HG02678 (cell line): ENCODE data around the gene RAX2.

Source experiments
- ATAC-seq: cut with Tn5 transposase; IDR thresholded peaks from one replicate; pipeline ENCODE4 v1.9.1; 2021; ENCODE audit warnings: mild to moderate bottlenecking, moderate library complexity; ENCODE audit not compliant: unreplicated experiment

RAX2 gene

GRCh38 chr19:3733549-3734309 is 38.3 kb downstream of the RAX2 start:
- no peak for ATAC-seq

DNA sequence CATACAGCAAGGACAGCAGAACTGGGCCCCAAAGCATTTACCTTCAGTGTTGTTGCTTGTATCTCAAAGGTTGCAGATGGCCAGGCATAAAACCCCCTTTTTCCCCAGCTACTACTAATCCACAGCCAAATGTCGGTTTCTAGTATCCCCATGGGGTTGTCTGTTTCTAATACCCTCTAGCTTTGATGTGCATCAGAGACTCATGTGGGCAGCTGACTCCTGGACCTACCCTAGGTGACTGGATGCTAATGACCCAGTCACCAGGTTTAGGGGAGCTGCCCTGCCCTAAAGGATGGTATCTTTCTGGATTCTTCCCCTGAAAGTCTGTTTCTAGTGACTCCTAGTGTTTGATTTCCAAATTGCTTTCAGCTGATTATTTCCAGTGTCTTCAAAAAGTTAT is 39.9 kb downstream of the RAX2 start:
- ATAC-seq: no peak

GRCh38 chr19:3730457-3730958 is 41.5 kb downstream of the RAX2 start:
- ATAC-seq: no peak

GRCh38 chr19:3725640-3726310 is 46.3 kb downstream of the RAX2 start:
- ATAC-seq: no peak

- ATAC-seq: no peak
Measured at GRCh38 chr19:3725121-3725520, 46.9 kb downstream of the RAX2 start.

GRCh38 chr19:3723883-3724282 is 48.1 kb downstream of the RAX2 start:
- ATAC-seq: no peak

GRCh38 chr19:3723110-3723488 is 48.9 kb downstream of the RAX2 start:
- ATAC-seq: no peak

DNA sequence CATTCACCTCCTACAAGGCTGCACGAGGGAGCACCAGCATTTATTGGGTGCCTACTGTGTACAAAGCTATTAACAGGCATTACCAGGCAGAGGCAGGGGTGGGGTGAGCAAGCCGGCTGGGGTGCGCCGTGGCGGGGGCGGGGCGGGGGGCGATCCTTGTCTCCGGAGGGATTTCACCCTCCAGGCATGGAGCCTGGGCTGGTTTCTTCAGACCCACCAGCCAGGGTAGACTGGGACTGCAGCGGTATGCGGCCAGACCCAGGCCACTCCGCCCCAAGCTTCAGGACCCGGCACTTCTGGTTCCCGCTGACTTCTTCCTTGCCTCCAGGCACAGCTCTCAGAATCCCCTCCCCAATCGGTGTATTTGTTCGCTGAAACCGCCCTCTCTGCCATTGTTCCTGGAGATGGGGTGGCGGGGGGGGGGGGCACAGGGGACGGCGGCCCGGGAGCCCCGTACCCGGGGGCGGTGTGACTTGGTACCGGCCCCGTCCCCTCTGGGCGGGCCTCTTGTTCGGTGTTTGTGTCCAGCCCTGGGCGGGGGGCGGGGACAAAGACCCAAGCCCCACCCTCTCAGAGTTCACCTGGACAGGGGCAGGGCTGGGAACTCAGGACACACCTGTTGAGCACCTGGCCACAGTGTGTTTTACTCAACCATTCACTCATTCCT is 49.5 kb downstream of the RAX2 start:
- no peak for ATAC-seq

GRCh38 chr19:3721887-3722442 is 50.1 kb downstream of the RAX2 start:
- ATAC-seq: no peak

GRCh38 chr19:3721131-3721886 is 50.7 kb downstream of the RAX2 start:
- ATAC-seq: no peak

DNA sequence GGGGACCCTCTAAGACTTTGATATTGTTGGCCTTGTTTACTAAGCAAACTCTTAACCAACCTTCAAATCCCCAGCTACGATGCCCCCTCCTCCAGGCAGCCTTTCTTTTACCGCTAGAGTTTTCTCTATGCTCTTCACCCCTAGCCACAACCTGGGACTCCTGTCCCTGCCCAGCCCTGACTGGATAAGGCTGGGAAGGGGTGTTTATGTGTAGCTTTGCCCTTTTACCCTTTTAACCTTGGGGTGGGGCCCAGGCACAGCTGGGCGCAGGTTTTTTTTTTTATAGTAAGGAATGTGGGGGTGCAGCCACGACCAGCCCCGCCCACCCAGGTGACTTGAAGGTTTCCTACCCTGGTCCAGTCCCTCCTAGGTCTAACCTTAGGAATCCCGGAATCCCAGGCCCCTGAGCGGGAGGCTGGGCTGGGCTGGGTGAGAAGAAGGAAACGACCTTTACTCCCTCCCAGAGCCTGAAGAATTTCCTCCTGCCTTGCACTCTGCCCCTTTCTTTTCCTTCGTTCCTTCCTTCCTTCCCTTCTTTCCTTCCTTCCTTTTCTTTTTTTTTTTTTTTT is 51.6 kb downstream of the RAX2 start:
- no peak for ATAC-seq

- no peak for ATAC-seq
Measured at GRCh38 chr19:3719868-3720267, 52.2 kb downstream of the RAX2 start.
